Pancreas (tissue), 10 donors: ENCODE measurements around the gene PTPRQ. TPM values are rescaled to one million over a fixed set of nuclear protein-coding genes. Genes with fewer than 3 reads are reported as not detected.

Experiments used
- ATAC-seq, 4 donors: fragments of 200-7000 bp; cut with Tn5 transposase; one replicate each; pipeline versions ENCODE4 v1.8.0 to v1.9.1; 2020; ENCODE audit warnings: mild to moderate bottlenecking in 4 of 4, moderate library complexity in 4 of 4
- DNase-seq, 6 donors: peaks; one replicate each; pipeline ENCODE4 v3.0.0-alpha.2; 2020
- FAIRE-seq: peaks from 2 replicates; lab custom pipeline; 2012; peaks lifted over from hg19 to GRCh38; lab: Jason Lieb, UNC
- H3K27ac ChIP-seq, 4 donors: fragments of 200-600 bp; sonication (generic); 1 replicate in 3 of 4; 2 replicates in 1 of 4; pipeline versions ENCODE4 v1.5.0 to v1.8.0; 2020
- H3K27me3 ChIP-seq, 4 donors: fragments of 200-600 bp; one replicate each; pipeline ENCODE4 v1.8.0; 2021
- H3K36me3 ChIP-seq, 3 donors: fragments of 200-600 bp; sonication (generic) in 1 of 3; one replicate each; pipeline versions ENCODE4 v1.5.0 to v1.8.0; 2020 to 2021
- H3K4me1 ChIP-seq, 3 donors: fragments of 200-600 bp; one replicate each; pipeline ENCODE4 v1.8.0; 2021
- H3K4me3 ChIP-seq, 4 donors: fragments of 200-600 bp; sonication (generic) in 2 of 4; one replicate each; pipeline versions ENCODE4 v1.5.0 to v1.8.0; 2020 to 2021
- H3K9me3 ChIP-seq, 4 donors: fragments of 200-600 bp; one replicate each; pipeline ENCODE4 v1.8.0; 2021
- WGBS, 2 donors: extraction: QIAGEN DNeasy Blood & Tissue Kit; methylation state at CpG; one replicate each; pipeline ENCODE4 v1.1.7; 2013; 5-methylcytosine and 5-hydroxymethylcytosine counted together
- intact Hi-C, 3 donors: fragments of 100-400 bp; cut with DNase I; formaldehyde crosslinking; loops; one replicate each; pipeline versions ENCODE4 v1.11.1 to v1.14.2; 2022
- polyA plus RNA-seq, 2 donors: library from polyadenylated mRNA; stranded (reverse); fragments of 200-250 nt; gene quantifications; one replicate each; pipeline ENCODE4 v1.2.3, GENCODE V29; 2013
- total RNA-seq, 6 donors: library from RNA; stranded (reverse); fragmentation: NEBNext Ultra II Directional in 4 of 6; extraction: Animal tissue kit (Norgen Biotek cat#: 25700) in 4 of 6; gene quantifications; one replicate each; pipeline versions ENCODE4 v1.2.1 to v1.2.4, GENCODE V29; 2021 to 2023
- TF ChIP-seq, protein P1 (sequence below), 4 donors: fragments of 200-600 bp; sonication (generic) in 3 of 4; IDR thresholded peaks; one replicate each; pipeline versions ENCODE4 v1.5.0 to v1.8.0; 2021; ENCODE audit warnings: antibody characterized with exemption in 4 of 4
- donor health status: healthy with polysubstance abuse.
- donor health status: DM: no; HTN: no; CAD: no; lungs with moderate emphysema.
- donor health status: DM: no; HTN: no; CAD: no.
- donor health status: control.
- donor health status: control.
- donor health status: Bipolar disorder and iron deficiency.
- donor health status: DM: yes; HTN: yes; CAD: no.
- donor health status: DM: no; HTN: no; CAD: no.
- donor health status: DM: no; HTN: no; CAD: no.
- donor health status: DM: yes; HTN: yes; CAD: no.

Gene PTPRQ
- total and polyA plus RNA-seq, 8 donors, result 0.09 to 0.91 (median 0.43) TPM

DNA sequence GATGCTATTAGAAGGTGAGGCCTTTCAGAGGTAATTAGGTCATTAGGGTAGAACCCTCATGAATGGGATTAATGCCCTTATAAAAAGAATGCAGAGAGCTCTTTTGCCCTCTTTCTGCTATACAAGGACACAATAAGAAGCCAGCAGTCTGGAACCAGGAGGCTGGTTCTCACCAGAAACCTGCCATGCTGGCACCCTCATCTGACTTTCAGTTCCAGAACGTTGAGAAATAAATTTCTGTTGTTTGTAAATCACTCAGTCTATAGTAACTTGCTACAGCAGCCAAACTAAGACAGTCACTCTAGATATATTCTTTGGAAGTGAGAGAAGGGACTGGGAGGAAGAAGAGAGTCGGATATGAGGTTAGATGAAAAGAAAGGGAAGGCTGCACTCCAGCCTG lies 138.4 kb downstream of the PTPRQ start:
- TF ChIP-seq, protein P1, sequence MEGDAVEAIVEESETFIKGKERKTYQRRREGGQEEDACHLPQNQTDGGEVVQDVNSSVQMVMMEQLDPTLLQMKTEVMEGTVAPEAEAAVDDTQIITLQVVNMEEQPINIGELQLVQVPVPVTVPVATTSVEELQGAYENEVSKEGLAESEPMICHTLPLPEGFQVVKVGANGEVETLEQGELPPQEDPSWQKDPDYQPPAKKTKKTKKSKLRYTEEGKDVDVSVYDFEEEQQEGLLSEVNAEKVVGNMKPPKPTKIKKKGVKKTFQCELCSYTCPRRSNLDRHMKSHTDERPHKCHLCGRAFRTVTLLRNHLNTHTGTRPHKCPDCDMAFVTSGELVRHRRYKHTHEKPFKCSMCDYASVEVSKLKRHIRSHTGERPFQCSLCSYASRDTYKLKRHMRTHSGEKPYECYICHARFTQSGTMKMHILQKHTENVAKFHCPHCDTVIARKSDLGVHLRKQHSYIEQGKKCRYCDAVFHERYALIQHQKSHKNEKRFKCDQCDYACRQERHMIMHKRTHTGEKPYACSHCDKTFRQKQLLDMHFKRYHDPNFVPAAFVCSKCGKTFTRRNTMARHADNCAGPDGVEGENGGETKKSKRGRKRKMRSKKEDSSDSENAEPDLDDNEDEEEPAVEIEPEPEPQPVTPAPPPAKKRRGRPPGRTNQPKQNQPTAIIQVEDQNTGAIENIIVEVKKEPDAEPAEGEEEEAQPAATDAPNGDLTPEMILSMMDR (IDR thresholded peaks at IDR 0.05), result no peak
- DNase-seq (no peak), FAIRE-seq (no peak), ATAC-seq (no peak)
- H3K27ac ChIP-seq, result no peak overlapping the region
- no peaks in the 10 kb centered on the region for H3K36me3 ChIP-seq
- no peaks in the 10 kb centered on the region for H3K4me1 ChIP-seq
- 38 to 46% methylated on average over 2 of the region's 2 CpGs for WGBS, 2 donors
- H3K27me3 ChIP-seq, result no peaks in the 10 kb centered on the region
- intact Hi-C loops, result no loop called here
- H3K4me3 ChIP-seq, result no peak overlapping the region
- peaks cover 0 to 3% (median 0%) of the 10 kb centered on the region in 4 donors for H3K9me3 ChIP-seq

DNA sequence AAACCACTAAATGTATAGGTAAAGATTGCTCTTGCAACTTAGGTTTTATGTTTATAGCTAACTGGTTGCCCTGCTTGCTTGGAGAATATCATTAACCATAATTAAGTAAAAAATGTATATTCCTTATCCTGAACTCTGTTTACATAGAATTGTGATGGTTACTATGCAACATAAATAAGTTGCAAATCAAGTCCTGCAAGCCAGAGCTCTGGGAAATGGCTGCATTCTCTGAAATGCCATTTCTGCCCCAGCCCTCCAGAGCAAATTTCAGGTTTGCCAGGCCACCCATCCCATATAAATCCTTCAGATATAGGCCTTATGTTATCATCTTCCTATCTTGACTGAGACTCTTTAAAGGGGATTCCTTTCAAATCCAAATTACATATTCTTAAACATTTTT lies 145.0 kb downstream of the PTPRQ start:
- H3K36me3 ChIP-seq, result no peaks in the 10 kb centered on the region
- H3K4me1 ChIP-seq, result no peaks in the 10 kb centered on the region
- intact Hi-C loops, result no loop called here
- no peak for ATAC-seq
- DNase-seq, result no peak
- H3K9me3 ChIP-seq, result peaks cover 0 to 4% (median 0%) of the 10 kb centered on the region in 4 donors
- no peak overlapping the region for H3K27ac ChIP-seq
- no peaks in the 10 kb centered on the region for H3K27me3 ChIP-seq
- TF ChIP-seq, protein P1 (IDR thresholded peaks at IDR 0.05), result no peak
- no peak overlapping the region for H3K4me3 ChIP-seq
- no peak for FAIRE-seq

DNA sequence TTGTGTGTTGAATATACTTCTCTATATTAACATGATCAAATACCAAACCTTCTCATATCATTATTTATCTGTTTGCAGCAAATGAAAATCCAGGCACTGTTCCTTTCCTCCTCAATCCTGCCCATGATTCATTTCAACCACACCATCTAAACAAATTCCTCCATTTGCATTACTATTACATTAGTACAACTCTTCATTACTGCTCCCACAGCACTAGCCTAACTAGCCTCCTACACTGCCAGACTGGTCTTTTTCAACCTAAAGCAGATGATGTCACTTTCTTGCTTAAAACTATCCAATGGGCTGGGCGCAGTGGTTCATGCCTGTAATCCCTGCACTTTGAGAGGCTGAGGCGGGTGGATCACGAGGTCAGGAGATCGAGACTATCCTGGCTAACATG lies 146.1 kb downstream of the PTPRQ start:
- intact Hi-C loops, result no loop called here
- WGBS, 2 donors, result 83 to 92% methylated on average over 4 of the region's 4 CpGs

DNA sequence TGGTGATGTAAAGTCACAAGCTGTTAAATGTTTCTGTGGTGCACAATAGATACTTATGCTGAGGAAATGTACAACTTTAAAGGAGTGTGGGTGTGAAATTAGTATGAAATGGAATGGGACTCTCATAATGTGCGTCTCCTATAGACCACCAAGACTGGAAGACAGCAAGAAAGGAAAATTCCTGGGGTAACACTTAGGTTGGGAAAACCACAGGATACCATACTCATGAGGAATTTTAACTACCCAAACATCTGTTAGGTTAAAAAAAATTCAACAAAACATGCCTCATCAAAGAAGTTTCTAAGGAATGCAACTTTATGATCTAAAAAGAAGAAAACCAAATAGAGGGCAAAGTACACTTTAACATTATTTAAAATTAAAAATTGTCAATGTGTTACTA lies 149.7 kb downstream of the PTPRQ start:
- WGBS, 2 donors, result 68 to 84% methylated on average over 1 of the region's 1 CpG
- Histone ChIP-seq H3K4me3 (no peak overlapping the region), H3K4me1 (no peaks in the 10 kb centered on the region), H3K27ac (no peak overlapping the region), H3K27me3 (no peaks in the 10 kb centered on the region), H3K36me3 (no peaks in the 10 kb centered on the region), H3K9me3 (no peaks in the 10 kb centered on the region)
- no peak for ATAC-seq
- no peak for DNase-seq
- FAIRE-seq, result no peak
- TF ChIP-seq, protein P1 (IDR thresholded peaks at IDR 0.05), result no peak
- intact Hi-C loops, result no loop called here

More for the DNA sequence above, 146.1 kb downstream of the PTPRQ start:
- no peaks in the 10 kb centered on the region for H3K27me3 ChIP-seq
- H3K9me3 ChIP-seq, result peaks cover 0 to 4% (median 0%) of the 10 kb centered on the region in 4 donors
- H3K4me1 ChIP-seq, result no peaks in the 10 kb centered on the region
- no peak for ATAC-seq
- FAIRE-seq, result no peak
- TF ChIP-seq, protein P1 (IDR thresholded peaks at IDR 0.05), result no peak
- DNase-seq, result no peak
- no peak overlapping the region for H3K27ac ChIP-seq
- H3K36me3 ChIP-seq, result no peaks in the 10 kb centered on the region
- H3K4me3 ChIP-seq, result no peak overlapping the region

DNA sequence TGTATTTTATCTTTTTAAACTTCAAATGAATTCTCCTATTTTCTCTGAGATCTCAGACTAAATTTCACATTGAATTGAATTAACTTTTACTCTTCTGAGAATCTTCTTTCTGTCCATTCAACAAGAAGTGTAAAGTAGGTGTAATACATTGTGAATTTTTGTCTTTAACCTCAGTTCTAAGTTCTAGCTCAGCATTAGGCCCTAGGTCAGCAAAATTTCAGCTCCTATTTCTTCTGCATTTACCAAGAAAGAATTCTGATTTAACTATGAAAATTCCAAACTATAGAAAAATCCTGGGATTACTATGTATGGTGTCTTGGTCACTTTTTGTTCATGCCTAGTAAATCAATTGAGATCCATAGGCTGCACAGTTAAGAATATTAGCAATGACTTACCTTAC lies 152.5 kb downstream of the PTPRQ start:
- Histone ChIP-seq H3K4me1 (no peaks in the 10 kb centered on the region), H3K9me3 (no peaks in the 10 kb centered on the region), H3K27ac (no peak overlapping the region), H3K36me3 (no peaks in the 10 kb centered on the region), H3K27me3 (no peaks in the 10 kb centered on the region), H3K4me3 (no peak overlapping the region)
- intact Hi-C loops, result no loop called here
- DNase-seq (no peak), ATAC-seq (no peak), FAIRE-seq (no peak)
- TF ChIP-seq, protein P1 (IDR thresholded peaks at IDR 0.05), result no peak
